Nephron (organoid): ENCODE results near the gene OCIAD1.
A peak's percentile ranks its signal among the peaks of the same experiment; 100 is the strongest.

Experiments used
- H3K27ac Mint-ChIP-seq, 3 experiments: 2 replicates each; pipeline ENCODE4 v1.8.0; 2020; ENCODE audit warnings: mixed read lengths in 3 of 3, mild to moderate bottlenecking in 2 of 3, moderate library complexity in 1 of 3
- H3K27me3 Mint-ChIP-seq: 2 replicates; pipeline ENCODE4 v1.8.0; 2021; ENCODE audit warnings: low read depth, mild to moderate bottlenecking, moderate library complexity, mixed read lengths
- H3K36me3 Mint-ChIP-seq: 2 replicates; pipeline ENCODE4 v1.8.0; 2020; ENCODE audit warnings: low read depth, mixed read lengths
- H3K4me1 Mint-ChIP-seq: 2 replicates; pipeline ENCODE4 v1.8.0; 2020; ENCODE audit warnings: mixed read lengths
- H3K4me3 Mint-ChIP-seq, 3 experiments: 2 replicates each; pipeline ENCODE4 v1.8.0; 2020; ENCODE audit warnings: mild to moderate bottlenecking in 3 of 3, mixed read lengths in 3 of 3, moderate library complexity in 2 of 3
- H3K9me3 Mint-ChIP-seq: 2 replicates; pipeline ENCODE4 v1.8.0; 2020; ENCODE audit warnings: mixed read lengths
- TF ChIP-seq, protein P1 (sequence below), 3 experiments: fragments of 200-600 bp; sonication (generic); IDR thresholded peaks; one replicate each; pipeline ENCODE4 v1.5.0; 2021; ENCODE audit warnings: antibody characterized with exemption in 3 of 3; ENCODE audit not compliant: unreplicated experiment in 3 of 3

OCIAD1 gene, protein sequence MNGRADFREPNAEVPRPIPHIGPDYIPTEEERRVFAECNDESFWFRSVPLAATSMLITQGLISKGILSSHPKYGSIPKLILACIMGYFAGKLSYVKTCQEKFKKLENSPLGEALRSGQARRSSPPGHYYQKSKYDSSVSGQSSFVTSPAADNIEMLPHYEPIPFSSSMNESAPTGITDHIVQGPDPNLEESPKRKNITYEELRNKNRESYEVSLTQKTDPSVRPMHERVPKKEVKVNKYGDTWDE

DNA sequence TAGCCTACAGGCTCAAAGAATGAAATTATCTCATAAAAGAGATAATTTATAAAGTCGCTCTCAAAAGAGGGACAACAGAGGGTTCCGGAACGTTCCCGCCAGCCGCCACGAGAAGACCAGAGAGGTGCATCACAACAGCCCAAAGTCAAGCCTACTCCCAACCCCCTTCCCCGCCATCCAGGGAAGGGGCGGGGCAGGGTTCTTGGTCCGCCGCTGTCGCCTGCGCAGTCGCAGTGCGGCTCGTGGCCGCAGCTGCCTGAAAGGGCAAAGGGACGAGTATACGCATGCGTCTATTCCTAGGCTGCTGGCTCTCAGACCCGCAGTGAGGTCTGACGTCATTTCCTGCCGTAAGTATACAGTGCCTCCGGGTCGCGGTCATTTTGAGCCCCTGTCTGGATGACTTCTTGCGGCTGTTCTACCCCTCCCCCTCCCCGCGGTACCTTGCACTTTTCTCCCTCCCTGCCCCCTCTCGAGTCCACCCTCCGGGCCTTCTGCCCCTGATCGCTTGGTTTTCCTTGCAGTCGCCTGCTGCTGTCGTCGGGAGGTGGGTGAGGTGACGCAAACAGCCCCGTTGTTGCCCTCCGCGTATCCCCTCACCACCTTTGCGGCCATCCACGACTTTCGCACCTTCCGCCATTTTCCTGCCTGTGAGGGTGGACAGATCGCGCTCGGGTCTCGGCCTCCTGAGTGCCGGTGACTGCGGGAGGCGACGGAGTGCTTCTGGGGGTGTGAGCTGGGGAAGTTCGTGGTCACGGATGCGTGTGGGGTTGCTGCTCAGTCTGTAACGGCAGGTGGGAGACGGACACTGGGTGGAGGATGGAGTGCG, at the start of gene OCIAD1:
Gene OCIAD1, plus strand, starts transcription at position 383 of the 826 bp plus-strand sequence. CDS start 1,537 bp downstream, outside the sequence.
- Mint-ChIP-seq H3K27me3 (peaks cover 7% of the 10 kb centered on the region), H3K36me3 (peaks cover 19% of the 10 kb centered on the region), H3K4me3 (peak within 1 kb of the TSS; percentile 100), H3K4me1 (peaks cover 21% of the 10 kb centered on the region), H3K27ac (peak within 1 kb of the TSS; percentile 99 to 100 (median 100)), H3K9me3 (no peaks in the 10 kb centered on the region)
- TF ChIP-seq, protein P1, sequence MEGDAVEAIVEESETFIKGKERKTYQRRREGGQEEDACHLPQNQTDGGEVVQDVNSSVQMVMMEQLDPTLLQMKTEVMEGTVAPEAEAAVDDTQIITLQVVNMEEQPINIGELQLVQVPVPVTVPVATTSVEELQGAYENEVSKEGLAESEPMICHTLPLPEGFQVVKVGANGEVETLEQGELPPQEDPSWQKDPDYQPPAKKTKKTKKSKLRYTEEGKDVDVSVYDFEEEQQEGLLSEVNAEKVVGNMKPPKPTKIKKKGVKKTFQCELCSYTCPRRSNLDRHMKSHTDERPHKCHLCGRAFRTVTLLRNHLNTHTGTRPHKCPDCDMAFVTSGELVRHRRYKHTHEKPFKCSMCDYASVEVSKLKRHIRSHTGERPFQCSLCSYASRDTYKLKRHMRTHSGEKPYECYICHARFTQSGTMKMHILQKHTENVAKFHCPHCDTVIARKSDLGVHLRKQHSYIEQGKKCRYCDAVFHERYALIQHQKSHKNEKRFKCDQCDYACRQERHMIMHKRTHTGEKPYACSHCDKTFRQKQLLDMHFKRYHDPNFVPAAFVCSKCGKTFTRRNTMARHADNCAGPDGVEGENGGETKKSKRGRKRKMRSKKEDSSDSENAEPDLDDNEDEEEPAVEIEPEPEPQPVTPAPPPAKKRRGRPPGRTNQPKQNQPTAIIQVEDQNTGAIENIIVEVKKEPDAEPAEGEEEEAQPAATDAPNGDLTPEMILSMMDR (IDR thresholded peaks at IDR 0.05; ENCODE audit: unreplicated experiment in 3 of 3): no peak

DNA sequence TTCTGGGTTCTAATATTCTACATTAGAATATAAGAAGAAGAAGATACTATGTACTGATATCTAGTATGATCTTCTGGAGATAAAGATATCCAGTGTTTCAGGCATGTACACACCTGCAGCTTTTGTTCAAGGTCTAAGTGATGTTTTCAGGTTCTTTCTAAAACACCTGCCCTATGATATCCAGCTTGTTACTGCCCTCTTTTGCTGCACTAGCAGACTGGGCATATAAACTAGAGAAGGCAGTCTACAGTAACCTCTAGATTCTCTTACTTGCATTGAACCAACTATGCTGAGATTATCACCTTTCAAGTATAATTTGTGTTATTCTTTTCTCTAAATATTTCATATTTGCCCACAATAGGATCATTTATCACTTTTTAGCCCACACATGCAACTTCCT, 48.9 kb upstream of the OCIAD1 start:
- Mint-ChIP-seq H3K36me3 (no peaks in the 10 kb centered on the region), H3K27me3 (no peaks in the 10 kb centered on the region), H3K4me1 (peaks cover 31% of the 10 kb centered on the region), H3K27ac (no peak overlapping the region), H3K9me3 (no peaks in the 10 kb centered on the region), H3K4me3 (peak overlapping the region; percentile 82 to 86 (median 86))
- TF ChIP-seq, protein P1 (IDR thresholded peaks at IDR 0.05; ENCODE audit: unreplicated experiment in 3 of 3): no peak

DNA sequence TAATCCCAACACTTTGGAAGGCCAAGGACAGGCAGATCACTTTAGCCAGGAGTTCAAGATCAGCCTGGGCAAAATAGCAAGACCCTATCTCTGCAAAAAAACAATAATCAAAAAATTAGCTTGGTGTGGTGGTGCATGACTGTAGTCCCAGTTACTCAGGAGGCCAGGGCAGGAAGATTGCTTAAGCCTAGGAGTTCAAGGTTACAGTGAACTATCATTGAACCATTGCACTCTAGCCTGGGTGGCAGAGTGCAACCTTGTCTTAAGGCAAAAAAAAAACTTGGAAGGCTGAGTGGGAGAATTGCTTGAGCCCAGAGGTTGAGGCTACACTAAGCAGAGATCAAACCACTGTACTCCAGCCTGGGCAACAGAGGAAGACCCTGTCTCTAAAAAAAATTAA, 45.6 kb upstream of the OCIAD1 start:
- Mint-ChIP-seq H3K36me3 (no peaks in the 10 kb centered on the region), H3K4me3 (no peak overlapping the region), H3K4me1 (peaks cover 19% of the 10 kb centered on the region), H3K27ac (no peak overlapping the region), H3K9me3 (no peaks in the 10 kb centered on the region), H3K27me3 (no peaks in the 10 kb centered on the region)
- TF ChIP-seq, protein P1 (IDR thresholded peaks at IDR 0.05; ENCODE audit: unreplicated experiment in 3 of 3): no peak

DNA sequence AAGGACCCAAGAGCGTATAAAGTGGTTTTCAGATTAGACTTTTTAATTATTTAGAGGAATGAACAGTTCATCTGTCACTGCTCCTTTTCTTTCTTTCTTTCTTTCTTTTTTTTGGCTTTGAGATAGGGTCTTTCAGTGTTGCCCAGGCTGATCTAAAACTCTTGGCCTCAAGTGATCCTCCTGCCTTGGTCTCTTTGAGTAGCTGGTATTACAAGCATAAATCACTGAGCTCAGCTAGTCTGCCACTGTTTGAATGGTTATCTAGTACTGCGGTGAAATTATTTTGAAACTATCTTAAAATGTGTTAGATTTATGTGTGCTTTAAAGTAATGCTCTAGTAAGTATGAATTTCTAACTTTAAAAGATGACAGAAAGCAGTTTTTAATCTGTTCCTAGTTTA, 44.3 kb upstream of the OCIAD1 start:
- peak overlapping the region; percentile 26 to 69 (median 52) for H3K27ac Mint-ChIP-seq
- H3K9me3 Mint-ChIP-seq: no peaks in the 10 kb centered on the region
- no peaks in the 10 kb centered on the region for H3K36me3 Mint-ChIP-seq
- peaks cover 12% of the 10 kb centered on the region for H3K4me1 Mint-ChIP-seq
- TF ChIP-seq, protein P1 (IDR thresholded peaks at IDR 0.05; ENCODE audit: unreplicated experiment in 3 of 3): no peak
- H3K27me3 Mint-ChIP-seq: no peaks in the 10 kb centered on the region
- peak overlapping the region in 1 of 3 experiments; percentile 17 for H3K4me3 Mint-ChIP-seq

DNA sequence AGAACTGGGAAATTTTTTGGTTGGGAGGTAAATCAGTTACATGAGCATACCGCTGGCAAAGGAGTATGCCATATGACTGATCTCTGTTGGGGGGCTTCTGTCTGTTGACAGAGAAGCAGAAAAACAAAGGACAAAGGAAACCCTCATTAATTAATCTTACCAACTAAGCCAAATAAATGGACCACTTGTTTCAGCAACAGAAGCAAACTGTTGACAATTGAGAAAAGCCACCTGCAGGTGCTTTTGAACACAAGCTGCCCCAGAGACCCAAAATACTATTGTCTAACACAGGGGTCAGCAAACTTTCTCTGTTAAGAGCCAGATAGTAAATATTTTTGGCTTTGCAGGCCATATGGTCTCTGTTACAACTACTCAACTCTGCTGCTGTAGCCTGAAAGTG, 43.8 kb upstream of the OCIAD1 start:
- no peak overlapping the region for H3K4me3 Mint-ChIP-seq
- H3K4me1 Mint-ChIP-seq: peaks cover 12% of the 10 kb centered on the region
- H3K27me3 Mint-ChIP-seq: no peaks in the 10 kb centered on the region
- H3K9me3 Mint-ChIP-seq: no peaks in the 10 kb centered on the region
- no peaks in the 10 kb centered on the region for H3K36me3 Mint-ChIP-seq
- TF ChIP-seq, protein P1 (IDR thresholded peaks at IDR 0.05; ENCODE audit: unreplicated experiment in 3 of 3): no peak
- H3K27ac Mint-ChIP-seq: peak overlapping the region in 2 of 3 experiments; percentile 26 to 69
